C4-2B (cell line): Measurements from ENCODE around the gene CCDC91.

Experiments
- CTCF ChIP-seq: fragments of 450-650 bp; conservative IDR thresholded peaks from 2 replicates; pipeline ENCODE4 v1.5.1; 2017; ENCODE audit warnings: mild to moderate bottlenecking
- ZFX ChIP-seq: fragments of 450-650 bp; IDR thresholded peaks from 2 replicates; pipeline ENCODE4 v1.6.1; 2017

DNA sequence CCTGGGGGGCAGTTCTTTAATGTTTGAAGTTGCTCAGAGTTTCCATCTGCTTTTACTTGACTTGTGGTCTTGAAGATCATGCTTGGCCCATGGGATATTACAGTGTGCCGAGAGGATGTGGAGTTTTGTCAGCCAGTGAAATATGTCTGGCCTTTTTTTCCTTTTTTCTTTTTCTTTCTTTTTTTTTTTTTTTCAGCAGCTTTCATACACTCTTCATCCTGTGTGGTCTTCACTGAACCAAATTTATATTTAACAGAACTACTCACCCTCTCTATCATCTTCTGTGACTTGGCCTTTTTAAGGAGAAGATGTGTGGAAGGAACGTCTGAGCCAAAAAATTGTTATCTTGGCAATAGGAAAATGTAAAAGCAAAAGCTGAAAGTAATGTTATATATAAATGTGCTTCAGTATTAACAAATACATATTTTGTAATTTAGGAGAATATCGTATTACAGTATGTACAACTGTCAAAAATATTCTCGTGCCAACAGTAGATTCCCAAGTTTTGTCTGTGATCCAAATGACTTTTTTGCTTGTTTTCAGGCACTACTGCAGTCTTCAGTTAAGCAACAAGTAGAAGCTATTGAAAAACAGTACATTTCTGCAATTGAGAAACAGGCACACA is 200.6 kb downstream of the CCDC91 start:
- TF ChIP-seq CTCF (no peak), ZFX (no peak)
